ENCODE data around the gene RNF103. TPM values are rescaled to one million over a fixed set of nuclear protein-coding genes. Genes with fewer than 3 reads are reported as not detected.

Gene RNF103
- total and polyA plus RNA-seq, 2 of the 13 experiments (the other 11 are each of a cell fraction or from before 2014, with no cell fraction given): 19.8 to 21.1 TPM

- DNase-seq (ENCODE audit: low spot score) (no peak), ATAC-seq (no peak), FAIRE-seq (no peak)
- Histone ChIP-seq H3K79me2 (ENCODE audit: insufficient read depth, low read length) (no peaks in the 10 kb centered on the region), H3K9me3 (ENCODE audit: low read length) (peaks cover 9% of the 10 kb centered on the region), H3K4me2 (ENCODE audit: low read depth, low read length) (no peak overlapping the region), H4K20me1 (ENCODE audit: insufficient read depth, low read length) (no peaks in the 10 kb centered on the region), H3K9ac (ENCODE audit: insufficient read depth, low read depth, low read length) (no peak overlapping the region), H2AFZ (ENCODE audit: low read length) (no peak overlapping the region), H3K4me1 (ENCODE audit: insufficient read depth, low read length) (peaks cover 28% of the 10 kb centered on the region), H3K4me3 (replicated peaks in 1 of 3; ENCODE audit: insufficient read depth in 1 of 3, low read depth in 2 of 3, low read length in 3 of 3) (no peak overlapping the region), H3K27ac (ENCODE audit: extremely low read length, insufficient read depth, low read length) (no peak overlapping the region), H3K27me3 (ENCODE audit: control insufficient read depth in 1 of 2, insufficient read depth in 2 of 2, low read length in 2 of 2) (no peaks in the 10 kb centered on the region), H3K36me3 (replicated peaks in 1 of 2; ENCODE audit: control insufficient read depth in 1 of 2, insufficient read depth in 2 of 2, low read length in 2 of 2) (no peaks in the 10 kb centered on the region)
- intact Hi-C loops (cut with micrococcal nuclease; ENCODE audit: unreplicated experiment) (no loop called here), in situ Hi-C loops (cut with HindIII; ENCODE audit: extremely low pct_ligation_motif_present, low pct_unique_long_range_greater_than_20kb) (no loop called here)
- POLR2A ChIA-PET: no interaction called here
- BruUV-seq (replicated peaks): no TSS peak
- CTCF ChIA-PET (ENCODE audit: low intra/inter-chr PET ratio, low total read pairs): no interaction called here
- 97% methylated on average over 1 of the region's 1 CpG for WGBS (ENCODE audit: low lambda C conversion rate)
- TF ChIP-seq CBX1 (IDR thresholded peaks at IDR 0.05; ENCODE audit: low read depth) (no peak), ATRX (CRISPR knock-in tag; IDR thresholded peaks at IDR 0.05; ENCODE audit: borderline replicate concordance) (no peak), ZNF101 (CRISPR knock-in tag; IDR thresholded peaks at IDR 0.05; ENCODE audit: borderline replicate concordance, low read depth) (no peak), ZNF20 (CRISPR knock-in tag; IDR thresholded peaks at IDR 0.05) (no peak), AFF4 (CRISPR knock-in tag; IDR thresholded peaks at IDR 0.05) (no peak), THYN1 (CRISPR knock-in tag; IDR thresholded peaks at IDR 0.05; ENCODE audit: borderline replicate concordance, low read depth) (no peak), ZSCAN21 (CRISPR knock-in tag; IDR thresholded peaks at IDR 0.05; ENCODE audit: borderline replicate concordance) (no peak), POLR2G (IDR thresholded peaks at IDR 0.05; ENCODE audit: low read depth, low read length) (no peak), ZNF337 (CRISPR knock-in tag; IDR thresholded peaks at IDR 0.05; ENCODE audit: borderline replicate concordance, low read depth) (no peak), AHR (CRISPR knock-in tag; IDR thresholded peaks at IDR 0.05) (no peak), RERE (CRISPR knock-in tag; IDR thresholded peaks at IDR 0.05; ENCODE audit: low read depth) (no peak), ZFAT (CRISPR knock-in tag; conservative IDR thresholded peaks at IDR 0.05) (no peak), ZNF510 (CRISPR knock-in tag; IDR thresholded peaks at IDR 0.05; ENCODE audit: low read depth) (no peak)
- TF ChIP-seq, protein P1, sequence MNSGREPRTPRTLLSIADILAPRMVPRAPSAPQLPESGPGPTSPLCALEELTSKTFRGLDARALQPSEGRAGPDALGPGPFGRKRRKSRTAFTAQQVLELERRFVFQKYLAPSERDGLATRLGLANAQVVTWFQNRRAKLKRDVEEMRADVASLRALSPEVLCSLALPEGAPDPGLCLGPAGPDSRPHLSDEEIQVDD (CRISPR knock-in tag; IDR thresholded peaks at IDR 0.05; ENCODE audit: borderline replicate concordance): no peak
- TF ChIP-seq, protein P2, sequence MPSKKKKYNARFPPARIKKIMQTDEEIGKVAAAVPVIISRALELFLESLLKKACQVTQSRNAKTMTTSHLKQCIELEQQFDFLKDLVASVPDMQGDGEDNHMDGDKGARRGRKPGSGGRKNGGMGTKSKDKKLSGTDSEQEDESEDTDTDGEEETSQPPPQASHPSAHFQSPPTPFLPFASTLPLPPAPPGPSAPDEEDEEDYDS (CRISPR knock-in tag; IDR thresholded peaks at IDR 0.05): no peak
These were observed 23.2 kb upstream of the RNF103 start for GRCh38 chr2:86646865-86647264.

Measured in HepG2 (cell line).